ENCODE results near the gene RARRES1.

The RARRES1 gene

GRCh38 chr3:158744567-158745288 lies 12.5 kb upstream of the RARRES1 start:
- Histone ChIP-seq H3K4me3 (ENCODE audit: insufficient read depth, low read depth, low read length) (no peak overlapping the region), H3K27ac (ENCODE audit: insufficient read depth, low read depth, low read length, poor library complexity, severe bottlenecking) (no peak overlapping the region), H3K36me3 (ENCODE audit: control insufficient read depth, insufficient read depth, low read length) (peaks cover 4% of the 10 kb centered on the region), H3K4me1 (ENCODE audit: control insufficient read depth, insufficient read depth, low read length) (no peaks in the 10 kb centered on the region), H3K9me3 (ENCODE audit: control insufficient read depth, low read length) (no peaks in the 10 kb centered on the region), H3K27me3 (ENCODE audit: control insufficient read depth, insufficient read depth, low read length, poor library complexity, severe bottlenecking) (no peaks in the 10 kb centered on the region)
- WGBS, 2 experiments: 88 to 89% methylated on average over 4 of the region's 4 CpGs

GRCh38 chr3:158743664-158744566 lies 11.7 kb upstream of the RARRES1 start:
- Histone ChIP-seq H3K9me3 (ENCODE audit: control insufficient read depth, low read length) (no peaks in the 10 kb centered on the region), H3K36me3 (ENCODE audit: control insufficient read depth, insufficient read depth, low read length) (peaks cover 4% of the 10 kb centered on the region), H3K4me3 (ENCODE audit: insufficient read depth, low read depth, low read length) (no peak overlapping the region), H3K27me3 (ENCODE audit: control insufficient read depth, insufficient read depth, low read length, poor library complexity, severe bottlenecking) (no peaks in the 10 kb centered on the region), H3K27ac (ENCODE audit: insufficient read depth, low read depth, low read length, poor library complexity, severe bottlenecking) (no peak overlapping the region), H3K4me1 (ENCODE audit: control insufficient read depth, insufficient read depth, low read length) (no peaks in the 10 kb centered on the region)
- WGBS, 2 experiments: 86 to 95% methylated on average over 4 to 5 of the region's 5 CpGs

DNA sequence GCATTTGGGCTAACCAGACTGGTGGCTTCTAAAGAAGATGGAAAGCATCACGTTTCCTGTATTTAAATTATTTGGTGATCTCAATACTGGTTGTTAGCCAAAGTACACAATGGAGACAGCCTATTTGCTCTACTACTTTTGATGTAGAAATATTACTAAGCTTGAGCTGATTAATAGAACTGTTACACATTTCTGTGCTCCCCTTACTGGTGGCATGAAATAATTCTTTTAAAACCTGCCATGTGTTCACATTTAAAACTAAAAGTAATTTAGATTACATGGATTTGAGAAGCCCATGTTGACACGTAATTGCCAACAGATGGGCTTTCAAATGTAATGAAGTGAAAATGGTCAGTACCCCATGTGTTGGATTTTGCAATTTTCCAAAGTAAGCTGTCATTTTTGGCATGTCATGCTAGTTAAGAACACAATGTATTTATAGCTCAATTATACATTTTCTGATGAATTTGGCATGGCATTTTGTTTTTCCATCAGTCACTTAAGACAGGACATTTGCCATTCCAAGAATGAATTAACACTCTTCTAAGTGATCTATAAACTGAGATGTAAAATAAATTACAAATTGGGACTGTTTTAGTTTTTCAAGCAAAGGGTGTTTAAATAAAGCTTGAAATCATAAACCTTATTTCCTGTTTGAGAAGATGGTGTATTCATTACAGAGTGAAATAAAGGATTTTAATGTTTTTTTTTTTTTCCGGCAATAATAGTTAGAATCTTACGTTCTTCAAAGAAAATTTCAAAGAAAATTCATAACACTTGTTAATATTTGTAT lies 10.8 kb upstream of the RARRES1 start:
- H3K4me3 ChIP-seq (ENCODE audit: insufficient read depth, low read depth, low read length): no peak overlapping the region
- H3K27ac ChIP-seq (ENCODE audit: insufficient read depth, low read depth, low read length, poor library complexity, severe bottlenecking): no peak overlapping the region
- H3K4me1 ChIP-seq (ENCODE audit: control insufficient read depth, insufficient read depth, low read length): no peaks in the 10 kb centered on the region
- H3K9me3 ChIP-seq (ENCODE audit: control insufficient read depth, low read length): no peaks in the 10 kb centered on the region
- 88 to 89% methylated on average over 2 of the region's 4 CpGs for WGBS, 2 experiments
- H3K27me3 ChIP-seq (ENCODE audit: control insufficient read depth, insufficient read depth, low read length, poor library complexity, severe bottlenecking): no peaks in the 10 kb centered on the region
- peaks cover 4% of the 10 kb centered on the region for H3K36me3 ChIP-seq (ENCODE audit: control insufficient read depth, insufficient read depth, low read length)

- H3K27ac ChIP-seq (ENCODE audit: insufficient read depth, low read depth, low read length, poor library complexity, severe bottlenecking): no peak overlapping the region
- H3K9me3 ChIP-seq (ENCODE audit: control insufficient read depth, low read length): no peaks in the 10 kb centered on the region
- WGBS, 2 experiments: 90 to 92% methylated on average over 3 of the region's 3 CpGs
- H3K4me3 ChIP-seq (ENCODE audit: insufficient read depth, low read depth, low read length): no peak overlapping the region
- H3K4me1 ChIP-seq (ENCODE audit: control insufficient read depth, insufficient read depth, low read length): no peaks in the 10 kb centered on the region
- H3K27me3 ChIP-seq (ENCODE audit: control insufficient read depth, insufficient read depth, low read length, poor library complexity, severe bottlenecking): no peaks in the 10 kb centered on the region
- H3K36me3 ChIP-seq (ENCODE audit: control insufficient read depth, insufficient read depth, low read length): no peaks in the 10 kb centered on the region
Measured at GRCh38 chr3:158739661-158740060, 7.4 kb upstream of the RARRES1 start.

GRCh38 chr3:158739078-158739477 lies 6.8 kb upstream of the RARRES1 start:
- whole genome bisulfite sequencing, 2 experiments: 92 to 95% methylated on average over 4 of the region's 4 CpGs
- Histone ChIP-seq H3K4me1 (ENCODE audit: control insufficient read depth, insufficient read depth, low read length) (no peaks in the 10 kb centered on the region), H3K36me3 (ENCODE audit: control insufficient read depth, insufficient read depth, low read length) (no peaks in the 10 kb centered on the region), H3K9me3 (ENCODE audit: control insufficient read depth, low read length) (no peaks in the 10 kb centered on the region), H3K27ac (ENCODE audit: insufficient read depth, low read depth, low read length, poor library complexity, severe bottlenecking) (no peak overlapping the region), H3K4me3 (ENCODE audit: insufficient read depth, low read depth, low read length) (no peak overlapping the region), H3K27me3 (ENCODE audit: control insufficient read depth, insufficient read depth, low read length, poor library complexity, severe bottlenecking) (no peaks in the 10 kb centered on the region)

DNA sequence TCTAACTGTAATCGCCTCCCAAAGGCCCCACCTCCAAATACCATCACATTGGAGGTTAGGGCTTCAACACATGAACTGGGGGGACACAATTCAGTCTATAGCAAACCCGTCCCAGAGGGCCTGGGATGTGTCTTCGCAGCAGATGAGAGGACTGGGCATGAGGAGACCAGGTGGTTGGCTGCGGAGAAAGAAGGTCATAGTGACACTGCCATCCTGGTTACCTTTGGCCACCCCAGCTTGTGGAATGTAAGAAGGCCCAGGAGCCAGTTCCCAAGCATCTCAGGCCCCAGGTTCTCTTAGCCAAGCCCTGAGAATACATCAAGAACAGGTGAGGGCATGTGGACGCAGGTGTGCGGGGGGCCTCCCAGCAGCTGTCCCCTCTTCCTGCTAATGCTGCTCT lies 6.4 kb upstream of the RARRES1 start:
- WGBS, 2 experiments: 95% methylated on average over 6 of the region's 6 CpGs
- Histone ChIP-seq H3K9me3 (ENCODE audit: control insufficient read depth, low read length) (no peaks in the 10 kb centered on the region), H3K27ac (ENCODE audit: insufficient read depth, low read depth, low read length, poor library complexity, severe bottlenecking) (no peak overlapping the region)

DNA sequence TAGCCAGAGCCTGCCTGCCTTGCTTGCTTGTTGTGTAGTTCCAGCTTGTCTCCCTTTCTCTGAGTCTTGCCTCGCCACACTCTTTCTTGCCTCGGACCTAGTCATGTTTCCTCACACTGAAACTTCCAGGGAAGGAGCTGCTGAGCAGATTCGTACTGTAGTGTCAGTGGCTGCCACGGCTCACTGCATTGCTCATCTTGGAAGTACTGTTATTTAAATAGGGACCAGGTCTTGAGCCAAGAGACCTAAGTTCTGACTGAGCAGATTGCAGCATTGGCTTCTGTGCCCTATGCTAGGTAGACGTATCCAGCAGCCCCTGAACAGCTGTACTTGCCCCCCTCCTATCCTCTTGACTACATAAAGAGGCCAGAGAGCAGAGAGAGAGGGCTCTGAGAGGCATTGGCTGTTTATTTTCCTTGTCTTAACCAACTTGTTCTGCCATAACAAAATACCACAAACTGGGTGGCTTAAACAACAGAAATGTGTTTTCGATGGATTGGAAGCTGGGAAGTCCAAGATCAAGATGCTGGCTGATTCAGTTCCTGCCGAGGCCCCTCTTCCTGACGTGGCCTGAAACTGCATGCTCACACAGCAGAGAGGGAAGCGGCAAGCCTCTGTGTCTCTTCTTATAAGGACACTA lies 5.8 kb upstream of the RARRES1 start:
- no peak overlapping the region for H3K4me3 ChIP-seq (ENCODE audit: insufficient read depth, low read depth, low read length)
- H3K4me1 ChIP-seq (ENCODE audit: control insufficient read depth, insufficient read depth, low read length): no peaks in the 10 kb centered on the region
- WGBS, 2 experiments: 89 to 92% methylated on average over 9 of the region's 9 CpGs
- no peak overlapping the region for H3K27ac ChIP-seq (ENCODE audit: insufficient read depth, low read depth, low read length, poor library complexity, severe bottlenecking)
- no peaks in the 10 kb centered on the region for H3K27me3 ChIP-seq (ENCODE audit: control insufficient read depth, insufficient read depth, low read length, poor library complexity, severe bottlenecking)
- H3K9me3 ChIP-seq (ENCODE audit: control insufficient read depth, low read length): no peaks in the 10 kb centered on the region
- no peaks in the 10 kb centered on the region for H3K36me3 ChIP-seq (ENCODE audit: control insufficient read depth, insufficient read depth, low read length)

More for the DNA sequence above, 6.4 kb upstream of the RARRES1 start:
- Histone ChIP-seq H3K4me1 (ENCODE audit: control insufficient read depth, insufficient read depth, low read length) (no peaks in the 10 kb centered on the region), H3K36me3 (ENCODE audit: control insufficient read depth, insufficient read depth, low read length) (no peaks in the 10 kb centered on the region), H3K4me3 (ENCODE audit: insufficient read depth, low read depth, low read length) (no peak overlapping the region), H3K27me3 (ENCODE audit: control insufficient read depth, insufficient read depth, low read length, poor library complexity, severe bottlenecking) (no peaks in the 10 kb centered on the region)

DNA sequence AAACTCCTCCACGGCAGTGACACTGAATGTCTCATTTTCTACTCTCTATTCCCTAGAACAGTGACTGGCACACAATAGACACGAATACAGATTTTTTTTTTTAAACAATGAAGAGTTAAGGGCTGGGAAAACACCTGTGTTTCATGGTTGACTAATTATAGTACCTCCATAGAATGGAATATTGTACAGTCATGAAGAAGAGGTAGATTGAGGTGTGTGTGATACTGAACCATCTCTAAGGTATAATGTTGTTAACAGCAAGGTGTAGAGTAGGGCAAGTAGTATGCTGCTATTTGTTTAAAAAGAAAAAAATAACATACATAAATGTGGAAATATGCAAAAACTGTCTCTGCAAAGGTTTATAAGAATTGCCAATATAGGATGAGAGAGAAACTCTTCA lies 5.2 kb upstream of the RARRES1 start:
- no peaks in the 10 kb centered on the region for H3K36me3 ChIP-seq (ENCODE audit: control insufficient read depth, insufficient read depth, low read length)
- WGBS, 2 experiments: 90 to 100% methylated on average over 1 to 2 of the region's 2 CpGs
- H3K4me3 ChIP-seq (ENCODE audit: insufficient read depth, low read depth, low read length): no peak overlapping the region
- no peak overlapping the region for H3K27ac ChIP-seq (ENCODE audit: insufficient read depth, low read depth, low read length, poor library complexity, severe bottlenecking)
- H3K27me3 ChIP-seq (ENCODE audit: control insufficient read depth, insufficient read depth, low read length, poor library complexity, severe bottlenecking): peaks cover 7% of the 10 kb centered on the region
- no peaks in the 10 kb centered on the region for H3K9me3 ChIP-seq (ENCODE audit: control insufficient read depth, low read length)
- no peaks in the 10 kb centered on the region for H3K4me1 ChIP-seq (ENCODE audit: control insufficient read depth, insufficient read depth, low read length)

GRCh38 chr3:158735296-158736033 lies 3.2 kb upstream of the RARRES1 start:
- 85 to 87% methylated on average over 7 of the region's 7 CpGs for WGBS, 2 experiments
- no peaks in the 10 kb centered on the region for H3K36me3 ChIP-seq (ENCODE audit: control insufficient read depth, insufficient read depth, low read length)
- no peaks in the 10 kb centered on the region for H3K9me3 ChIP-seq (ENCODE audit: control insufficient read depth, low read length)
- no peak overlapping the region for H3K27ac ChIP-seq (ENCODE audit: insufficient read depth, low read depth, low read length, poor library complexity, severe bottlenecking)
- H3K4me3 ChIP-seq (ENCODE audit: insufficient read depth, low read depth, low read length): no peak overlapping the region
- peaks cover 24% of the 10 kb centered on the region for H3K27me3 ChIP-seq (ENCODE audit: control insufficient read depth, insufficient read depth, low read length, poor library complexity, severe bottlenecking)
- H3K4me1 ChIP-seq (ENCODE audit: control insufficient read depth, insufficient read depth, low read length): peaks cover 4% of the 10 kb centered on the region
